K562 (cell line): ENCODE results near the gene PAN2.

Experiments used
- CTCF ChIP-seq, 3 experiments: IDR thresholded peaks in 2 of 3; conservative IDR thresholded peaks in 1 of 3; 2 replicates each; pipeline ENCODE4 v1.5.1; 2011 to 2012; ENCODE audit warnings: low read length in 3 of 3, mild to moderate bottlenecking in 3 of 3, control low read depth in 2 of 3, improper control_type of control experiment in 1 of 3, inconsistent platforms in 1 of 3, low read depth in 1 of 3, mixed read lengths in 1 of 3, moderate library complexity in 1 of 3; ENCODE audit not compliant: insufficient read depth in 2 of 3
- MTA3 ChIP-seq: fragments of 450-650 bp; formaldehyde crosslinking; IDR thresholded peaks from 2 replicates; pipeline ENCODE4 v1.6.1; 2017; ENCODE audit warnings: mild to moderate bottlenecking, borderline replicate concordance
- PCBP1 ChIP-seq: fragments of 200-400 bp; formaldehyde crosslinking; IDR thresholded peaks from 2 replicates; pipeline ENCODE4 v1.6.1; 2018; ENCODE audit warnings: mild to moderate bottlenecking, low read depth, low read length; ENCODE audit not compliant: poor library complexity, severe bottlenecking
- POLR2AphosphoS5 ChIP-seq: IDR thresholded peaks from 2 replicates; pipeline ENCODE4 v1.6.1; 2011; ENCODE audit warnings: mild to moderate bottlenecking, low read depth, low read length, moderate library complexity; ENCODE audit not compliant: control insufficient read depth, insufficient read depth
- POLR3A ChIP-seq: IDR thresholded peaks from 2 replicates; pipeline ENCODE4 v1.6.1; 2011; ENCODE audit warnings: borderline replicate concordance, mild to moderate bottlenecking, moderate library complexity; ENCODE audit not compliant: insufficient read length, insufficient read depth; ENCODE audit errors: extremely low read depth
- TAF7 ChIP-seq: fragments of 450-650 bp; IDR thresholded peaks from 2 replicates; pipeline ENCODE4 v1.6.1; 2016; ENCODE audit warnings: missing genetic modification characterization, missing compliant biosample characterization
- WHSC1 ChIP-seq: IDR thresholded peaks from one replicate; pipeline ENCODE4 v1.6.1; 2012; ENCODE audit warnings: low read length, control low read depth, inconsistent platforms
- ZNF12 ChIP-seq: sonication (generic); formaldehyde crosslinking; IDR thresholded peaks from 2 replicates; pipeline ENCODE4 v1.4.0; 2020; ENCODE audit warnings: mild to moderate bottlenecking, missing genetic modification reagents
- ZNF707 ChIP-seq: fragments of 250-450 bp; sonication (Bioruptor Pico); conservative IDR thresholded peaks from 2 replicates; pipeline ENCODE4 v1.8.0; 2022; ENCODE audit warnings: inconsistent platforms, mild to moderate bottlenecking, moderate library complexity

DNA sequence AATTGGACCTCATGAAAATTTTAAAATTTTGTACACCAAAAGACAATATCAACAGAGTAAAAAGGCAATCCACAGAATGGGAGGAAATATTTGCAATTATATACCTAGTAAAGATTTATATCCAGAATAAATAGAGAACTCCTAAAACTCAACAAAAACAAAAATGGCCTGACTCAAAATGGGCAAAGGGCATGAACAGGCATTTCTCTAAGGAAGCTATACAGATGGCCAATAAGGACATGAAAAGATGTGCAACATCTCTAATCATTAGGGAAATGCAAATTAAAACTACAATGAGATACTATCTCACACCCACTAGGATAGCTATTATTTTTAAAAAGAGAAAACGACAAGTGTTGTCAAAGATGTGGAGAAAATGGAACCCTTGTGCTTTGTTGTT is 39.7 kb upstream of the PAN2 start:
- TF ChIP-seq TAF7 (no peak), POLR3A (no peak), CTCF (IDR thresholded peaks at IDR 0.05 in 2 of 3, conservative IDR thresholded peaks at IDR 0.05 in 1 of 3; ENCODE audit: insufficient read depth in 2 of 3, low read depth in 1 of 3, low read length in 3 of 3) (no peak), POLR2AphosphoS5 (no peak), ZNF707 (CRISPR knock-in tag) (no peak), MTA3 (no peak), WHSC1 (no peak), ZNF12 (CRISPR knock-in tag) (no peak), PCBP1 (no peak)
